HG03135 (cell line): ENCODE data around the gene UXS1.
"Not testable (repeated sequence)": the region's sequence is repeated elsewhere in the genome, so short reads cannot be mapped to it uniquely, and the experiment has no call there.

Source experiments
- ATAC-seq: cut with Tn5 transposase; IDR thresholded peaks from one replicate; pipeline ENCODE4 v1.9.1; 2021; ENCODE audit warnings: mild to moderate bottlenecking, moderate library complexity; ENCODE audit not compliant: unreplicated experiment

The UXS1 gene

GRCh38 chr2:106137731-106138521 is 56.2 kb downstream of the UXS1 start:
- ATAC-seq: no peak

- ATAC-seq: not testable (repeated sequence)
Measured at GRCh38 chr2:106131192-106131591, 62.9 kb downstream of the UXS1 start.

- no peak for ATAC-seq
Measured at GRCh38 chr2:106130251-106130998, 63.7 kb downstream of the UXS1 start.

GRCh38 chr2:106129592-106129991 is 64.5 kb downstream of the UXS1 start:
- no peak for ATAC-seq

GRCh38 chr2:106129150-106129549 is 65.0 kb downstream of the UXS1 start:
- ATAC-seq: no peak

- no peak for ATAC-seq
Measured at GRCh38 chr2:106127776-106128268, 66.3 kb downstream of the UXS1 start.

- no peak for ATAC-seq
Measured at GRCh38 chr2:106127282-106127771, 66.8 kb downstream of the UXS1 start.

GRCh38 chr2:106126705-106127281 is 67.3 kb downstream of the UXS1 start:
- no peak for ATAC-seq

- ATAC-seq: no peak
Measured at GRCh38 chr2:106126295-106126694, 67.8 kb downstream of the UXS1 start.

- no peak for ATAC-seq
Measured at GRCh38 chr2:106124905-106125549, 69.1 kb downstream of the UXS1 start.

- no peak for ATAC-seq
Measured at GRCh38 chr2:106124106-106124756, 69.9 kb downstream of the UXS1 start.

- no peak for ATAC-seq
Measured at GRCh38 chr2:106122157-106122556, 71.9 kb downstream of the UXS1 start.

- no peak for ATAC-seq
Measured at GRCh38 chr2:106120432-106120831, 73.7 kb downstream of the UXS1 start.

- ATAC-seq: no peak
Measured at GRCh38 chr2:106119074-106119473, 75.0 kb downstream of the UXS1 start.

- no peak for ATAC-seq
Measured at GRCh38 chr2:106117882-106118684, 76.0 kb downstream of the UXS1 start.

GRCh38 chr2:106117347-106117746 is 76.8 kb downstream of the UXS1 start:
- no peak for ATAC-seq

GRCh38 chr2:106116248-106116647 is 77.9 kb downstream of the UXS1 start:
- no peak for ATAC-seq

- ATAC-seq: no peak
Measured at GRCh38 chr2:106115665-106116064, 78.4 kb downstream of the UXS1 start.

GRCh38 chr2:106115250-106115649 is 78.9 kb downstream of the UXS1 start:
- no peak for ATAC-seq

- ATAC-seq: no peak
Measured at GRCh38 chr2:106114166-106114565, 79.9 kb downstream of the UXS1 start.
